Skeletal muscle tissue (tissue), 4 donors: ENCODE data around the gene GABRB3. TPM values are rescaled to one million over a fixed set of nuclear protein-coding genes. Genes with fewer than 3 reads are reported as not detected.

Source experiments
- H3K27ac ChIP-seq: one replicate; pipeline ENCODE4 v1.7.0; 2013; ENCODE audit warnings: mild to moderate bottlenecking, low read depth, low read length, inconsistent platforms
- H3K27me3 ChIP-seq, 3 donors: one replicate each; pipeline ENCODE4 v1.7.0; 2013; ENCODE audit warnings: low read length in 3 of 3; ENCODE audit not compliant: control insufficient read depth in 3 of 3, insufficient read depth in 3 of 3
- H3K36me3 ChIP-seq, 3 donors: one replicate each; pipeline ENCODE4 v1.7.0; 2013; ENCODE audit warnings: low read length in 3 of 3; ENCODE audit not compliant: control insufficient read depth in 3 of 3, insufficient read depth in 3 of 3
- H3K4me1 ChIP-seq, 3 donors: one replicate each; pipeline ENCODE4 v1.7.0; 2013; ENCODE audit warnings: low read length in 3 of 3, mild to moderate bottlenecking in 3 of 3; ENCODE audit not compliant: control insufficient read depth in 3 of 3, insufficient read depth in 3 of 3
- H3K4me3 ChIP-seq, 3 donors: one replicate each; pipeline ENCODE4 v1.7.0; 2013; ENCODE audit warnings: low read length in 3 of 3
- H3K9ac ChIP-seq, 3 donors: one replicate each; pipeline ENCODE4 v1.7.0; 2013; ENCODE audit warnings: low read length in 3 of 3, mild to moderate bottlenecking in 3 of 3, moderate library complexity in 2 of 3, low read depth in 1 of 3
- H3K9me3 ChIP-seq, 3 donors: one replicate each; pipeline ENCODE4 v1.7.0; 2013; ENCODE audit warnings: low read length in 3 of 3; ENCODE audit not compliant: control insufficient read depth in 3 of 3
- total RNA-seq: library from RNA; depleted of rRNA; stranded (reverse); fragments of >200 nt; gene quantifications from one replicate; pipeline ENCODE4 v1.2.3, GENCODE V29; 2014
- donor health status: Osteomylitis.

GABRB3 gene
- total RNA-seq, 1 donor from 2014 or later = 0.52 TPM

DNA sequence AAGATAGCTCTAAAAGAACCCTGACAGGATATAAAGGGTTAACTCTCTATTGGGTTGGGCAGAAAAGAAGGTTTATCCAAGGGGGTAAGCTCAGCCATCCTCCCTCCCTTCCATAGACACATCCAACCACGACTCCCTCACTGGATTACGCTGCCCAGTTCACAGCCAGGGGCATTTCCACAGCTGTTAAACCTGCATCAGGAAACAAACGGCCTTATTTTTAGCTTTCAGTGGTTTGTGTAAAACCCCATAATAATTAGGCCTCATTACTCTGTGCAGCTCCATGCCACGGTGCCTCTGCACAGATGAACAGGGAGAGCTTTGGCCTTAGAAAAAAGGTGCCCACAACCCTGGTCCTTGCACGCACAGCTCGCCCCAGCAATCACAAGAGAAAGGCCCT lies 110.6 kb downstream of the GABRB3 start:
- no peaks in the 10 kb centered on the region for H3K27me3 ChIP-seq
- H3K9me3 ChIP-seq = no peaks in the 10 kb centered on the region
- H3K36me3 ChIP-seq = no peaks in the 10 kb centered on the region
- H3K27ac ChIP-seq = no peak overlapping the region
- H3K9ac ChIP-seq = no peak overlapping the region
- H3K4me1 ChIP-seq = no peaks in the 10 kb centered on the region
- no peak overlapping the region for H3K4me3 ChIP-seq

DNA sequence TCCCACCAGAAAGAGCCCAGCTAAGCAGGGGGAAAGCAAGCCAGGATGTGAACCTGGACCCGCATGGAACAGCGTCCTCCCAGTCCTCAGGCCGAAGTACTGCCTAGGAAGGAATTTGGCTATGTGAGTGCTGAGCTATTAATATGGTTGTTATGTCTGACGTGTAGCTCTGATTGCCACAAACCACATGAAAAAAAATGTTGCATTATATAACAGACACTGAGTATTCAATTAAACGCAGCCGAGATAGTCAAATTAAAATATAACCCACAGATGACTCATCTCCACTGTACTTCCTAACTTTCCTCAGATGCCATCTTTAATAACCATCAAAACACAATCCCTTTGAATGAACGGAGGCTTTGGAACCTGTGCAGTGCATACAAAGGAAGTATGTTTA lies 111.1 kb downstream of the GABRB3 start:
- H3K4me1 ChIP-seq = no peaks in the 10 kb centered on the region
- H3K36me3 ChIP-seq = no peaks in the 10 kb centered on the region
- no peak overlapping the region for H3K27ac ChIP-seq
- H3K4me3 ChIP-seq = no peak overlapping the region
- no peaks in the 10 kb centered on the region for H3K27me3 ChIP-seq
- no peaks in the 10 kb centered on the region for H3K9me3 ChIP-seq
- H3K9ac ChIP-seq = no peak overlapping the region

DNA sequence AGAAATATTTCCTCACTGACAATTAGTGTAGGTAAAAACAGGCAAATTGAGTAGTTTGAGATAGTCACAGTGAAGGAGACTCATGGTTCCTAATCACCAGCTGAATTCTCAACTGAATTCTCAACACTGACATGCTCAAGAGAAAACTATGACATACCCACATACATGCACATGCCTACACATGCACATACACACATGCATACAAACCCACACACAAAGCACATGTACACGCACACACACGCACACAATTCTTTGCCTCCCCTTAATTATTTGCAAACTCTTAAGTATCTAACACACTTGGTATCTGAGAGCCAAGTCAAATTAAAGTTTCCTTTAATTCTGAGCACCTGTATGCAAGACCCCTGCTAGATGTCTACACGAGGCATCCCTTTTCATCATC lies 111.8 kb downstream of the GABRB3 start:
- Histone ChIP-seq H3K27ac (no peak overlapping the region), H3K4me3 (no peak overlapping the region), H3K9me3 (no peaks in the 10 kb centered on the region), H3K4me1 (no peaks in the 10 kb centered on the region), H3K36me3 (no peaks in the 10 kb centered on the region), H3K27me3 (no peaks in the 10 kb centered on the region), H3K9ac (no peak overlapping the region)

DNA sequence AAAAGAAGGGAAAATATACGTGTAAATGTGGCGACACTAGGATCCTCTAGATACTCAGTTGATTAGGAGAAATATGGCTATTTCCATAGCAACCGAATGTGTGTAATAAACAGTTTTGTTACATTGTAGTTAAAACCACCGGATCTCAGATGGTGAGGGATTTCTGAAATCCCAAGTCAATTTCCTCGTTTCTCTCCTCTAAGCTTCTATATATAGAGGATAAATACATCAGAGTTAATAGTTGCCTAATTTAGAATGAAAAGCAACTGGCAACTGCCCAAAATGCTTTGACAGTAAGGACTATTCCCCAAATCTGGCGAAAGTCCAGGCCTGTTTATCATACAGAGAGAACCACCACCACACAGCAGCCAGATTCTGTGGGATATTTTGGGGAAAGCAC lies 112.6 kb downstream of the GABRB3 start:
- no peak overlapping the region for H3K4me3 ChIP-seq
- H3K4me1 ChIP-seq = no peaks in the 10 kb centered on the region
- no peaks in the 10 kb centered on the region for H3K9me3 ChIP-seq
- no peaks in the 10 kb centered on the region for H3K36me3 ChIP-seq
- H3K27ac ChIP-seq = no peak overlapping the region
- H3K9ac ChIP-seq = no peak overlapping the region
- H3K27me3 ChIP-seq = no peaks in the 10 kb centered on the region

DNA sequence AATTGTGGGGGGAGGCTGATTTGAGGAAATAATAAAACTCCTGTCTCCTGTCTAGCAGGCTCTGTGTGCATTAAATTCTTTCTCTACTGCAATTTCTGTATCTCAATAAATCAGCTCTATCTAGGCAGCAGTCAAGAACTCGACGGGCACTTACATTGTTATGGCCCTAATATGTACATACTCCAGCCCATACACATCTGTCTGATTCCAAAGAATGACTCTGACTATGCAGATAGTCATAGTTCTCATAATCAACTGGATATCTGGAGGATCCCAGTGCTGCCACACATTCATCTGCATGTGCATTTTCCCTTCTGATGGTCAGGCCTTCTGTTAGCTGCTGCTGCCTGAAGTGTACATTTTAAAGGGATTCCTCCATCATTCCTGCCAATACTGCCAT lies 114.6 kb downstream of the GABRB3 start:
- no peak overlapping the region for H3K27ac ChIP-seq
- no peaks in the 10 kb centered on the region for H3K27me3 ChIP-seq
- no peak overlapping the region for H3K4me3 ChIP-seq
- H3K9me3 ChIP-seq = peaks cover 0 to under 1% (median 0%) of the 10 kb centered on the region in 3 donors
- no peaks in the 10 kb centered on the region for H3K36me3 ChIP-seq
- H3K4me1 ChIP-seq = no peaks in the 10 kb centered on the region
- H3K9ac ChIP-seq = no peak overlapping the region

DNA sequence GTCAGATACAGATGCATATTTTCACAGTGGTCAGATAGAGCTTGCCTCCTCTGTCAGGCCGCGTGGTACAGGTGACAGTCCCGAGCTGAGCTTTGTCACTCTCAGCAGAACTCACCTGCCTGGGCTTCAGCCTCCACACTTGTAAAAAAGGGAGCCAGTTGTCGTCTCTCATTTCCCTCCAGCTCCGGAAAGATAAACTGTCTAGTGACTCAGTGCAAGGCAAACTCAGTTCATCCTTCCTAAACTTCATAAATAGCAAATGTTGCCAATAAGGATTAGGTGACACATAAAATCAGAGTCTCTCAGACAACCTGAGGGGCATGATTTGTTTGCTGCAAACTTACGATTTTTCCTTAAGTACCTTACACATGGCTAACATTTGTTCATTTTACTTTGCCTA lies 116.8 kb downstream of the GABRB3 start:
- Histone ChIP-seq H3K27me3 (no peaks in the 10 kb centered on the region), H3K9me3 (peaks cover 0 to 6% (median 0%) of the 10 kb centered on the region in 3 donors), H3K4me3 (no peak overlapping the region), H3K9ac (no peak overlapping the region), H3K27ac (no peak overlapping the region), H3K4me1 (no peaks in the 10 kb centered on the region), H3K36me3 (no peaks in the 10 kb centered on the region)

DNA sequence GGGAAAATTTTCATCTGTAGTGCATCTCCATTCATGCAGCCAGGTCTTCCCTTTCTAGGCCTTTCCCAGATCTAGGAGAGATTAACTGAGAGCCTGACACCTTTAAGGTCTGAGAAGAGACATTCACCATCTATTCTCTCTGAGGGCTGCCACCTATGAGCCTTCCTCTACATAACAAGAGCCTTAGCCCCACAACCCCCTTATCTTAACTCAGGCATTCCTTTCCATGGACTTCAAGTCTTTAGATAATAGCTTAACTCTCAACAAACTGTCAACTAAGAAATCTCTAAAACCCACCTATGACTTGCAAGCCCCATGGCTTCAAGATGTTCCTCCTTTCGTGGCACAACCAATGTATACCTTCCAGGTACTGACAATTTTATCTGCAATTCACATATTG lies 121.0 kb downstream of the GABRB3 start:
- Histone ChIP-seq H3K27ac (no peak overlapping the region), H3K36me3 (no peaks in the 10 kb centered on the region), H3K4me1 (no peaks in the 10 kb centered on the region), H3K4me3 (no peak overlapping the region), H3K9ac (no peak overlapping the region), H3K27me3 (no peaks in the 10 kb centered on the region), H3K9me3 (peaks cover 0 to 10% (median 6%) of the 10 kb centered on the region in 3 donors)

DNA sequence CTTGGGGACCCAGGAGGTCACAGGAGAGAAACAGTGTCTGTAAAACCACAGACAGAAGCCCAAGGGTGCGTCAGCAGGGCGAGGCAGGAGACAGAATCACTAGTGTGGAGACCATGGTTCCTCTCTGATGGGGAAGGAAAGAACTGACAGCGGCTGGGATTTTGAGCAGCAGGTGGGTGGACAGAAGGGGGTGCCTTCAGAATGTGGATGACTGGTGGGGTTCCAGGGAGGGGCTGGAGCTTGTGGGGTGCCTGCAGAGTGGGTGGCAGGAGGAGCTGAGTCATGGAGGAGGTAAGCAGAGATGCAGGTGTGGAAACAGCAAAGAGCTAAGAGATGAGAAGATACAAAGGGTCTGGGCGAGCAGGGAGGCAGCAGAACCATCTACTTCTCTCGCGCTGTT lies 124.2 kb downstream of the GABRB3 start:
- H3K4me3 ChIP-seq = no peak overlapping the region
- H3K9ac ChIP-seq = no peak overlapping the region
- no peaks in the 10 kb centered on the region for H3K36me3 ChIP-seq
- no peaks in the 10 kb centered on the region for H3K27me3 ChIP-seq
- no peaks in the 10 kb centered on the region for H3K4me1 ChIP-seq
- H3K27ac ChIP-seq = no peak overlapping the region
- peaks cover 0 to 10% (median 6%) of the 10 kb centered on the region in 3 donors for H3K9me3 ChIP-seq

DNA sequence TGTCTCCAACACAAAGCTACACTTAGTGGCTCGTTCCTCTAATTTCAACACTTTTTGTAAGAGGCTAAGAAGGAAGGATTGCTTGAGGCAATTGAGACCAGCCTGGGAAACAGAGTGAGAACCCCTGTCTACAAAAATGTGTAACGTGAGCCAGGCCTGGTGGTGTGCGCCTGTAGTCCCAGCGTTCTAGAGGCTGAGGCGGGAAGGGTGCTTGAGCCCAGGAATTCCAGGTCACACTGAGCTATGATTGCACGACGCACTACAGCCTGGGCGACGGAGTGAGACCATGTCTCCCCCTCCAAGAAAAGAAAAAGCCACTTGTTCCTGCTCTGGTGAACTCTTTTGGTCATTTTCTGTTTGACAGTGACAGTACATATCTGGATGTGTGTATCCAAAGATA lies 127.9 kb downstream of the GABRB3 start:
- peaks cover 0 to 6% (median 3%) of the 10 kb centered on the region in 3 donors for H3K9me3 ChIP-seq
- no peaks in the 10 kb centered on the region for H3K4me1 ChIP-seq
- no peak overlapping the region for H3K9ac ChIP-seq
- H3K36me3 ChIP-seq = no peaks in the 10 kb centered on the region
- no peaks in the 10 kb centered on the region for H3K27me3 ChIP-seq
- H3K4me3 ChIP-seq = no peak overlapping the region
- no peak overlapping the region for H3K27ac ChIP-seq

DNA sequence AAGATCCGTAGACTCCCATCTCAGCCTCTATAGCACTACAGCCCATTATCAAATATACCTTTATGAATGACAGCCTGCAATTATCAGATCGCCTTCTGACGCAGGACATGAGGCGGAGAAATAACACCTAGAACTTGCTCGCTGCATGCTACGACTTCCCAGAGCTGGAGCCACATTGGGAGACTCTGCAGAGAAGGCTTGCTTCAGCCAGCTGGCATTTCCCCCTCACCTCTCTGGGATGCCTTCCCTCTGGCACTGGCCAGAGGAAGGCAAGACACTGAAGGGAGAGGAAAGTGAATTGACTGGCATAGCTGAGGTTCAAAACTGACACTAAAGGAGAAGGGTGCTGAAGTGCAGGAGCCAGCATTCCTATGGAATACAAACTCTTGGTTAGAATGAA lies 131.7 kb downstream of the GABRB3 start:
- no peaks in the 10 kb centered on the region for H3K9me3 ChIP-seq
- H3K27me3 ChIP-seq = no peaks in the 10 kb centered on the region
- H3K27ac ChIP-seq = no peak overlapping the region
- no peak overlapping the region for H3K9ac ChIP-seq
- H3K4me1 ChIP-seq = no peaks in the 10 kb centered on the region
- H3K36me3 ChIP-seq = no peaks in the 10 kb centered on the region
- H3K4me3 ChIP-seq = no peak overlapping the region

DNA sequence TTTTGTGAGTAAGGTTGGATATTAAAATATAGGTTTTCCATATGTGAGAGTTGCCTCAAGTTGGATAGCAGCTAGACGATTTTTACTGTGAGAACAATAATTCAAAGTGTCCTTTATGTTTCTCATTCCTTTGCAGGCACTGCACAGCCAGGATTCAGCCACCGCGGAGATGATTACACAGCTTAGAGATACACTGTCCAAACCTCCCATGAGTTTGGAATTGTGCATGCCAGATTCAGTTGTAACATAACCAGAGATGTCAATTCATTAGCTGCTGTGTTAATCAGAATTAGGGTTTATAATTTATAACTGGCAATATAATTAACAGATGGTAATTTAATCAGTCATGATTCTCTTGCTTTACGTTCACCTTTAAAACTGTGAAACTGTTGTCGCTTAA lies 132.3 kb downstream of the GABRB3 start:
- Histone ChIP-seq H3K9ac (no peak overlapping the region), H3K36me3 (no peaks in the 10 kb centered on the region), H3K4me1 (no peaks in the 10 kb centered on the region), H3K9me3 (no peaks in the 10 kb centered on the region), H3K4me3 (no peak overlapping the region), H3K27ac (no peak overlapping the region), H3K27me3 (no peaks in the 10 kb centered on the region)
